H1 (cell line): ENCODE measurements around the gene RTN4RL1. TPM values are rescaled to one million over a fixed set of nuclear protein-coding genes. Genes with fewer than 3 reads are reported as not detected.

Experiments used
- CTCF ChIA-PET: fragments of 300-600 bp; sonication (Branson Sonifier 250); formaldehyde crosslinking; loops from one replicate; lab custom pipeline; 2021; ENCODE audit not compliant: partially characterized antibody; lab: Charles Lee
- POLR2A ChIA-PET: fragments of 300-600 bp; sonication (Branson Sonifier 250); formaldehyde crosslinking; loops from one replicate; lab custom pipeline; 2021; ENCODE audit warnings: inconsistent platforms; ENCODE audit not compliant: partially characterized antibody; lab: Charles Lee
- DNase-seq, 2 experiments: peaks; one replicate each; pipeline versions ENCODE4 v3.0.0 to v3.0.0-alpha.2; 2010 to 2022; ENCODE audit warnings: low spot score in 2 of 2, low read depth in 1 of 2, mixed read lengths in 1 of 2
- FAIRE-seq: peaks from 2 replicates; lab custom pipeline; 2011; peaks lifted over from hg19 to GRCh38; lab: Jason Lieb, UNC
- H2AFZ ChIP-seq: 2 replicates; pipeline ENCODE4 v1.8.1; 2012; ENCODE audit warnings: low read length, inconsistent platforms
- H2AK5ac ChIP-seq: 2 replicates; pipeline ENCODE4 v1.6.1; 2013; ENCODE audit warnings: low read depth, low read length
- H2BK120ac ChIP-seq: replicated peaks from 2 replicates; pipeline ENCODE3; 2013; ENCODE audit warnings: low read depth, low read length, inconsistent platforms
- H2BK12ac ChIP-seq: 2 replicates; pipeline ENCODE4 v1.6.1; 2013; ENCODE audit warnings: low read depth, low read length
- H2BK15ac ChIP-seq: 2 replicates; pipeline ENCODE4 v1.6.1; 2013; ENCODE audit warnings: low read length
- H2BK20ac ChIP-seq: 2 replicates; pipeline ENCODE4 v1.6.1; 2013; ENCODE audit warnings: low read length
- H2BK5ac ChIP-seq: 2 replicates; pipeline ENCODE4 v1.6.1; 2013; ENCODE audit warnings: low read depth, low read length
- H3K14ac ChIP-seq: 2 replicates; pipeline ENCODE4 v1.6.1; 2013; ENCODE audit warnings: inconsistent platforms; ENCODE audit not compliant: insufficient read length
- H3K18ac ChIP-seq: 2 replicates; pipeline ENCODE4 v1.6.1; 2013; ENCODE audit warnings: low read length; ENCODE audit errors: extremely low read depth
- H3K23ac ChIP-seq: 2 replicates; pipeline ENCODE4 v1.6.1; 2013; ENCODE audit warnings: inconsistent platforms; ENCODE audit not compliant: insufficient read length
- H3K23me2 ChIP-seq: 2 replicates; pipeline ENCODE4 v1.6.1; 2013; ENCODE audit warnings: low read depth, low read length
- H3K27ac ChIP-seq: 2 replicates; pipeline ENCODE4 v1.6.1; 2011; ENCODE audit warnings: low read depth, low read length, inconsistent platforms
- H3K27me3 ChIP-seq, 4 experiments: replicated peaks in 1 of 4; 1 replicate in 1 of 4; 2 replicates in 3 of 4; pipeline versions ENCODE4 v1.6.1 to v1.8.1; 2011 to 2013; ENCODE audit warnings: low read length in 3 of 4, mild to moderate bottlenecking in 3 of 4, inconsistent platforms in 2 of 4, mixed read lengths in 2 of 4, moderate library complexity in 1 of 4; ENCODE audit not compliant: control insufficient read depth in 3 of 4, insufficient read depth in 3 of 4; ENCODE audit errors: extremely low read depth in 1 of 4
- H3K36me3 ChIP-seq, 4 experiments: 2 replicates each; pipeline versions ENCODE4 v1.6.1 to v1.8.1; 2011 to 2013; ENCODE audit warnings: mild to moderate bottlenecking in 4 of 4, low read length in 3 of 4, moderate library complexity in 2 of 4, control low read depth in 1 of 4, inconsistent platforms in 1 of 4; ENCODE audit not compliant: insufficient read depth in 4 of 4, control insufficient read depth in 2 of 4
- H3K4ac ChIP-seq: replicated peaks from 2 replicates; pipeline ENCODE3; 2013; ENCODE audit warnings: low read length, low read depth, mixed read lengths, inconsistent platforms; ENCODE audit not compliant: insufficient read length
- H3K4me1 ChIP-seq, 4 experiments: replicated peaks in 1 of 4; 1 replicate in 1 of 4; 2 replicates in 3 of 4; pipeline versions ENCODE4 v1.6.1 to v1.8.1; 2011 to 2013; ENCODE audit warnings: low read length in 3 of 4, inconsistent platforms in 2 of 4, mixed read lengths in 1 of 4; ENCODE audit not compliant: insufficient read depth in 4 of 4, control insufficient read depth in 3 of 4
- H3K4me2 ChIP-seq, 2 experiments: 2 replicates each; pipeline versions ENCODE4 v1.6.1 to v1.8.1; 2011 to 2013; ENCODE audit warnings: low read depth in 2 of 2, low read length in 2 of 2, control low read depth in 1 of 2, inconsistent platforms in 1 of 2, mild to moderate bottlenecking in 1 of 2; ENCODE audit not compliant: insufficient read depth in 1 of 2
- H3K4me3 ChIP-seq, 4 experiments: fragments of 200-600, 300-600 bp in 1 of 4; sonication (generic), shearing (Covaris generic), sonication (Bioruptor Twin) in 1 of 4; 2 replicates each; pipeline versions ENCODE4 v1.5.1 to v1.8.1; 2011 to 2016; ENCODE audit warnings: low read length in 4 of 4, low read depth in 3 of 4, control low read depth in 2 of 4, inconsistent platforms in 2 of 4, mild to moderate bottlenecking in 2 of 4, mixed read lengths in 1 of 4, moderate library complexity in 1 of 4; ENCODE audit not compliant: insufficient read depth in 2 of 4; ENCODE audit errors: extremely low read depth in 1 of 4
- H3K56ac ChIP-seq: replicated peaks from 2 replicates; pipeline ENCODE3; 2013; ENCODE audit warnings: low read depth, mild to moderate bottlenecking, mixed read lengths, low read length, inconsistent platforms; ENCODE audit not compliant: insufficient read length
- H3K79me1 ChIP-seq: 2 replicates; pipeline ENCODE4 v1.6.1; 2013; ENCODE audit warnings: low read depth, low read length, control low read depth
- H3K79me2 ChIP-seq, 2 experiments: 2 replicates each; pipeline versions ENCODE4 v1.6.1 to v1.8.1; 2012 to 2013; ENCODE audit warnings: low read length in 2 of 2, mild to moderate bottlenecking in 2 of 2, inconsistent platforms in 1 of 2; ENCODE audit not compliant: insufficient read depth in 2 of 2, control insufficient read depth in 1 of 2
- H3K9ac ChIP-seq, 4 experiments: replicated peaks in 1 of 4; 1 replicate in 1 of 4; 2 replicates in 3 of 4; pipeline versions ENCODE4 v1.6.1 to v1.8.1; 2011 to 2013; ENCODE audit warnings: low read depth in 3 of 4, low read length in 3 of 4, control low read depth in 2 of 4, mild to moderate bottlenecking in 2 of 4, moderate library complexity in 2 of 4, inconsistent platforms in 1 of 4; ENCODE audit errors: extremely low read depth in 1 of 4
- H3K9me3 ChIP-seq, 2 experiments: 2 replicates each; pipeline versions ENCODE4 v1.6.1 to v1.8.1; 2012 to 2013; ENCODE audit warnings: mild to moderate bottlenecking in 2 of 2, moderate library complexity in 2 of 2, control low read depth in 1 of 2, inconsistent platforms in 1 of 2, low read depth in 1 of 2, low read length in 1 of 2, mixed read lengths in 1 of 2; ENCODE audit not compliant: insufficient read depth in 2 of 2
- H4K20me1 ChIP-seq, 2 experiments: replicated peaks in 1 of 2; 2 replicates each; pipeline versions ENCODE3 to v1.8.1; 2011 to 2013; ENCODE audit warnings: inconsistent platforms in 2 of 2, low read length in 2 of 2, mild to moderate bottlenecking in 1 of 2; ENCODE audit not compliant: insufficient read depth in 2 of 2, control insufficient read depth in 1 of 2
- H4K5ac ChIP-seq: 2 replicates; pipeline ENCODE4 v1.6.1; 2013; ENCODE audit warnings: low read length, low read depth, mixed read lengths, inconsistent platforms; ENCODE audit not compliant: insufficient read length
- H4K8ac ChIP-seq: 2 replicates; pipeline ENCODE4 v1.8.0; 2013; ENCODE audit warnings: mild to moderate bottlenecking, moderate library complexity, low read length, inconsistent platforms; ENCODE audit not compliant: insufficient read depth; ENCODE audit errors: extremely low read depth
- H4K91ac ChIP-seq: replicated peaks from 2 replicates; pipeline ENCODE3; 2013; ENCODE audit warnings: low read length, mixed read lengths, inconsistent platforms; ENCODE audit not compliant: insufficient read length
- CEBPB ChIP-seq: IDR thresholded peaks from 2 replicates; pipeline ENCODE4 v1.6.1; 2012; ENCODE audit warnings: low read depth, low read length
- CREB1 ChIP-seq: IDR thresholded peaks from 2 replicates; pipeline ENCODE4 v1.6.1; 2012; ENCODE audit warnings: inconsistent platforms
- EZH2 ChIP-seq: fragments of 200-600 bp; sonication (generic); IDR thresholded peaks from 2 replicates; pipeline ENCODE4 v1.7.1; 2012; ENCODE audit warnings: low read depth, mild to moderate bottlenecking, moderate library complexity, low read length, inconsistent platforms; ENCODE audit not compliant: severe bottlenecking
- GTF2F1 ChIP-seq: IDR thresholded peaks from 2 replicates; pipeline ENCODE4 v1.6.1; 2012; ENCODE audit warnings: low read depth, low read length, improper control_type of control experiment, borderline replicate concordance
- KDM4A ChIP-seq: IDR thresholded peaks from one replicate; pipeline ENCODE4 v1.7.1; 2012; ENCODE audit warnings: low read depth, mild to moderate bottlenecking, moderate library complexity, low read length, inconsistent platforms; ENCODE audit not compliant: severe bottlenecking
- PHF8 ChIP-seq: fragments of 200-600 bp; sonication (generic); conservative IDR thresholded peaks from 2 replicates; pipeline ENCODE4 v1.7.1; 2012; ENCODE audit warnings: low read depth, mild to moderate bottlenecking, inconsistent platforms, low read length, moderate library complexity
- POLR2AphosphoS5 ChIP-seq: IDR thresholded peaks from 2 replicates; pipeline ENCODE4 v1.6.1; 2011; ENCODE audit warnings: low read depth, low read length
- SAP30 ChIP-seq: fragments of 300-600 bp; sonication (generic); IDR thresholded peaks from 2 replicates; pipeline ENCODE4 v1.7.1; 2012; ENCODE audit warnings: low read length, moderate library complexity, mild to moderate bottlenecking, inconsistent platforms; ENCODE audit not compliant: insufficient read depth, insufficient replicate concordance
- YY1 ChIP-seq: IDR thresholded peaks from 2 replicates; pipeline ENCODE4 v1.6.1; 2011; ENCODE audit warnings: low read depth, mild to moderate bottlenecking, low read length
- WGBS, 2 experiments: shearing (Covaris generic) in 1 of 2; methylation state at CpG; one replicate each; pipeline versions ENCODE4 v1.1.6 to v1.1.7; 2013 to 2015; ENCODE audit warnings: low lambda C conversion rate in 2 of 2, mixed read lengths in 2 of 2, inconsistent platforms in 1 of 2, low coverage in 1 of 2, missing lambda C conversion rate in 1 of 2; ENCODE audit not compliant: insufficient replicate concordance in 2 of 2, insufficient coverage in 1 of 2, insufficient read length in 1 of 2; ENCODE audit errors: extremely low coverage in 1 of 2, missing lambda C conversion rate in 1 of 2; 5-methylcytosine and 5-hydroxymethylcytosine counted together
- polyA plus RNA-seq, 7 experiments: library from polyadenylated mRNA; depleted of rRNA in 3 of 7; stranded (reverse) in 5 of 7; unstranded in 2 of 7; fragments of >200 nt in 5 of 7; fragments of 200-250 nt in 2 of 7; gene quantifications; 1 replicate in 5 of 7; 2 replicates in 1 of 7; 4 replicates in 1 of 7; pipeline versions ENCODE4 v1.2.1 to v1.2.3, GENCODE V29; 2011 to 2013; ENCODE audit warnings: missing spikeins in 2 of 7, mixed read lengths in 2 of 7
- total RNA-seq: library from RNA; stranded (reverse); fragmentation: NEBNext Ultra II Directional; extraction: Animal tissue kit (Norgen Biotek cat#: 25700); gene quantifications from 2 replicates; pipeline ENCODE4 v1.2.1, GENCODE V29; 2021

The RTN4RL1 gene
- total and polyA plus RNA-seq, 2 of the 8 experiments (the other 6 are each of a cell fraction or from before 2014, with no cell fraction given) = 0.09 TPM; not detected in 1

GRCh38 chr17:2074919-2075318, 49.8 kb upstream of the RTN4RL1 start:
- no peaks in the 10 kb centered on the region for H3K27me3 ChIP-seq
- no peaks in the 10 kb centered on the region for H3K23me2 ChIP-seq
- ChIA-PET POLR2A (no interaction called here), CTCF (interaction anchor here (0.9 to 11.7 kb wide), 13 partner anchors 10 to 170 kb away, joined by 3 to 122 read pairs (median 4); partner anchors contain the start of gene HIC1)
- H3K14ac ChIP-seq = no peak overlapping the region
- H3K36me3 ChIP-seq = peaks cover 0 to 7% (median 0%) of the 10 kb centered on the region in 4 experiments; a peak in 3 of 8 replicates
- no peak overlapping the region for H3K4me3 ChIP-seq
- H2BK5ac ChIP-seq = no peak overlapping the region
- no peak overlapping the region for H3K27ac ChIP-seq
- H3K79me1 ChIP-seq = no peaks in the 10 kb centered on the region
- no peak overlapping the region; the same call in 1 of the 2 replicates for H3K18ac ChIP-seq
- H3K56ac ChIP-seq = no peak overlapping the region
- H3K4ac ChIP-seq = no peak overlapping the region
- peaks cover 2 to 4% of the 10 kb centered on the region in 2 experiments for H4K20me1 ChIP-seq
- no peak overlapping the region for H2BK15ac ChIP-seq
- H2BK12ac ChIP-seq = no peak overlapping the region
- H3K4me1 ChIP-seq = peaks cover 2 to 15% (median 5%) of the 10 kb centered on the region in 4 experiments; a peak in 6 of 7 replicates
- DNase-seq (no peak), FAIRE-seq (no peak)
- H2BK20ac ChIP-seq = no peak overlapping the region
- no peak overlapping the region for H4K5ac ChIP-seq
- no peaks in the 10 kb centered on the region for H3K9me3 ChIP-seq
- no peak overlapping the region for H2AFZ ChIP-seq
- H2BK120ac ChIP-seq = no peak overlapping the region
- H4K91ac ChIP-seq = no peak overlapping the region
- no peaks in the 10 kb centered on the region for H3K79me2 ChIP-seq
- no peak overlapping the region for H3K23ac ChIP-seq
- no peak overlapping the region for H3K9ac ChIP-seq
- H2AK5ac ChIP-seq = no peak overlapping the region
- H4K8ac ChIP-seq = no peak overlapping the region
- 92% methylated on average over 5 of the region's 10 CpGs; no CpG with 5 or more reads in 1 of the 2 experiments for WGBS, 2 experiments
- H3K4me2 ChIP-seq = no peak overlapping the region
- TF ChIP-seq POLR2AphosphoS5 (no peak), EZH2 (no peak), KDM4A (no peak), CREB1 (no peak), SAP30 (no peak), PHF8 (no peak), GTF2F1 (no peak), YY1 (no peak), CEBPB (no peak)
